H7 (cell line): ENCODE data around the gene ZBTB43. TPM values are rescaled to one million over a fixed set of nuclear protein-coding genes. Genes with fewer than 3 reads are reported as not detected.

ENCODE experiments used
- DNase-seq: peaks from one replicate; pipeline ENCODE4 v3.0.0; 2012
- H3K27me3 ChIP-seq: 2 replicates; pipeline ENCODE4 v1.6.0; 2011; ENCODE audit warnings: mild to moderate bottlenecking, low read length; ENCODE audit not compliant: control insufficient read depth, insufficient read depth
- H3K36me3 ChIP-seq: replicated peaks from 2 replicates; pipeline ENCODE4 v1.5.1; 2011; ENCODE audit warnings: low read length; ENCODE audit not compliant: control insufficient read depth, insufficient read depth
- H3K4me3 ChIP-seq: 2 replicates; pipeline ENCODE4 v1.5.1; 2011; ENCODE audit warnings: low read depth, mild to moderate bottlenecking, control low read depth, low read length, moderate library complexity; ENCODE audit not compliant: insufficient read depth
- total RNA-seq: library from RNA; depleted of rRNA; stranded (reverse); fragments of >200 nt; shearing (Covaris generic); gene quantifications from 2 replicates; pipeline ENCODE4 v1.2.3, GENCODE V29; 2014

Gene ZBTB43
- total RNA-seq, 1 experiment from 2014 or later: 7.6 TPM

DNA sequence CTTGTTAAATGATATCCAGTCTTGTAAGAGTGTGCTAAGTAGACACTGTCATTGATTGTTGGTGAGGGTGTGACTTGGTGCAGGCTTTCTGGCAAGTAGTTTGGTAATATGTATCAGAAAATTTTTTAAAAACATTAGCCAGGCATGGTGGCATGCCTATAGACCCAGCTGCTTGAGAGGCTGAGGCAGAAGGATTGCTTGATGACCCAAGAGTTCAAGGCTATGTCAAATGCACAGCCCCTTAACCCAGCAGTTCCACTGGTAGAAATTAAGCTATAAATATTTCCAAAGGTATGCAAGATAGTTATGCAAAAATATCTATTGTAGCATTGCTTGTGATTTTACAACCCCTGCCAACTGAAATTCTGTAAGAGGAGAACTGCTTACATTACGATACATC is 24.2 kb downstream of the ZBTB43 start:
- peaks cover 7% of the 10 kb centered on the region for H3K36me3 ChIP-seq
- no peaks in the 10 kb centered on the region for H3K27me3 ChIP-seq
- H3K4me3 ChIP-seq: no peak overlapping the region
- DNase-seq: no peak

DNA sequence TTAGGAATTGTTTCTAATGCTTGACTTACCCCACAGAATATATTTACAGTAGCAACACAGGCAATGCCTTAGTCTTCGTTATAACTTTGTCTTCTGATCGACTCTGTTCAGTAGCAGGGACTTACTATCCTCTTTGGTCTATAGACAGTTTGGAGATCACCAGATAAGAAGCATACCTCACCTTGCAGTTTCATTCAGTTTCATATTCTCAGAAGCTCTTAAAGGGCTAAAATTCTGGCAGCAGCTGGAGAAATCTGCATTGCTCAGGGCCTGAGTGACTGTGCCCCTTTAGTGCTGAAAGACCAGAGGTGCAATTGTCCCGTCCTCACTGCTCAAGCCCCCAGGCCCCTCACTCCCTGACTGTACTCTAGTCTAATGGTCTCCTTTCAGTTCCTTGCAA is 26.0 kb downstream of the ZBTB43 start:
- H3K4me3 ChIP-seq: no peak overlapping the region
- H3K27me3 ChIP-seq: no peaks in the 10 kb centered on the region
- no peak for DNase-seq
- peaks cover 7% of the 10 kb centered on the region for H3K36me3 ChIP-seq

DNA sequence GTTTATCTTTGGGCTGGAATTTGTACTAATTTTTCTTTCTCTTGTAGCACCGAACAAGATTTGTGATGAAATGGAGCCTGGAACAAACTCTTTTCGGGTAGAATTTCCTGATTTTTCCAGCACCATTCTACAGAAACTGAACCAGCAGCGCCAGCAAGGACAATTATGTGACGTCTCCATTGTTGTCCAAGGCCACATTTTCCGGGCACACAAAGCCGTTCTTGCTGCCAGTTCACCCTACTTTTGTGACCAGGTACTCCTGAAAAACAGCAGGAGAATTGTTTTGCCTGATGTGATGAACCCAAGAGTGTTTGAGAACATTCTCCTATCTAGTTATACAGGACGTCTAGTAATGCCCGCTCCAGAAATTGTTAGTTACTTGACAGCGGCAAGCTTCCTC is 27.6 kb downstream of the ZBTB43 start:
- no peak for DNase-seq
- no peaks in the 10 kb centered on the region for H3K27me3 ChIP-seq
- peaks cover 7% of the 10 kb centered on the region for H3K36me3 ChIP-seq
- H3K4me3 ChIP-seq: no peak overlapping the region

DNA sequence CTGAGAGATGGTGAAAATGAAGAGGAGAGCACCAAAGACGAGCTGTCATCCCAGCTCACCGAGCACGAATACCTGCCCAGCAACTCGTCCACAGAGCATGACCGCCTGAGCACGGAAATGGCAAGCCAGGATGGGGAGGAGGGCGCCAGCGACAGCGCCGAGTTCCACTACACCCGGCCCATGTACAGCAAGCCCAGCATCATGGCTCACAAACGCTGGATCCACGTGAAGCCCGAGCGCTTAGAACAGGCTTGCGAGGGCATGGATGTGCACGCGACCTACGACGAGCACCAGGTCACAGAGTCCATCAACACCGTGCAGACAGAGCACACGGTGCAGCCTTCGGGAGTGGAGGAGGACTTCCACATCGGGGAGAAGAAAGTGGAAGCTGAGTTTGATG is 28.2 kb downstream of the ZBTB43 start:
- H3K4me3 ChIP-seq: no peak overlapping the region
- DNase-seq: no peak
- H3K27me3 ChIP-seq: no peaks in the 10 kb centered on the region
- H3K36me3 ChIP-seq: peaks cover 7% of the 10 kb centered on the region

DNA sequence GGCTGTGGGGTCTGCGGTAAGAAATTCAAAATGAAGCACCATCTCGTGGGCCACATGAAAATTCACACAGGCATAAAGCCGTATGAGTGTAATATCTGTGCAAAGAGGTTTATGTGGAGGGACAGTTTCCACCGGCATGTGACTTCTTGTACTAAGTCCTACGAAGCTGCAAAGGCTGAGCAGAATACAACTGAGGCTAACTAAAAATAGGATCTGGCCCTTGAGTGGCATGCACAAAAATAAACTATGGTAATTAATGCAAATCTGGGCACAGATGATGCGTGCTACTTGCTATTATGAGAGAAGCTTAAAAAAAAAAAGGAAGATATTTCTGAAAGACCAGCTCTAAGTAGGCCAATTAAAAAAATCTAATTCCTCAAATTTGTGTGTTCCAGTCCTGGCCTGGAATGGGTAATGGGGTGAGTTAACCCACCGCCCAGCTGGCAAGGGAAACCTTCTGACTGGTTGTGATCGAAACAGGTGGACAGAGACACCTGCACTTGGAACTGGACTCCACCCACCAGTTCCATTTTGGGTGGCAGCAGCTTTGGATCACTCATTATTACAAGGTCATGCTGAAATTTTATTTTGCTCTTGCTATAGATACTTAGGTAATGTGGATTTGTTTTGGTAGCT is 29.0 kb downstream of the ZBTB43 start:
- Histone ChIP-seq H3K36me3 (peaks cover 7% of the 10 kb centered on the region), H3K4me3 (no peak overlapping the region), H3K27me3 (no peaks in the 10 kb centered on the region)
- no peak for DNase-seq

DNA sequence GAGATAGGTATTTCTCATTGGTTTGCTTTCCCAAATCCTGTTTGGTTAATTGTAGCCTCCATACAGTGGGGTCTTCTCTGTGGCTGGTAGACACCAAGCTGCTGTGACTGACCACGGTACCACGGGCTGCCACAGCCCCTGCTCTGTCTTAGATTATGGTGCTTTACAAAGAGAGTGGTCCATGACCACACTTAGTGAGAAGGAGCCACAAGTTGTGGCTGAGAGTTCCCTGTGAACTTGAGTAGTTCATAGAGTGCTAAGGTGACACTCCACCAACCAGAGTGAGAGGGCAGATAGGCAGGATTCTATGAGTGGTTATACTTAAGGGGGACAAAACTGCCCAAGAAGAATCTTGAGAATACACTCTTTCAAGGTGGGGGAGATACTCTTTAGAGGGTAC is 29.8 kb downstream of the ZBTB43 start:
- H3K36me3 ChIP-seq: peaks cover 7% of the 10 kb centered on the region
- DNase-seq: no peak
- H3K4me3 ChIP-seq: no peak overlapping the region

DNA sequence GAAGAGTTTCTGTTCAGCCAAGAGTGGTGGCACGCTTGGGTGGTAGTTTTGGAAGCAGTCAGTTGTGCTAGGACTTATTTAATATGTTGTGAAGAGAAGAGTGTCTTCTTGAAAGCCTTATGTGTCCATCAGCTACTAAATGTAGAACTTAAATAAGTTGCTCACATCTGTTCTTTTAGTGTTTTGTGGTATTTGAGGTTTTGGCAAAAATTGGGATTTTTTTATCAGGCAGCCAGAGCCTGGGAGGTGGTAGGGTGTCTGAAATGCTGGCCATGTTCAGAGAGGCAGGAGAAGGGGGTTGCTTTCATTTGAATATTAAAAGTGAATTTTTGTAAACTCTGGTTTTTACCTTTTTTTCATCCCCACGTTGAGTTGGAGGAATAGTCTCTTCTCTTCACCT is 31.4 kb downstream of the ZBTB43 start:
- peaks cover 7% of the 10 kb centered on the region for H3K36me3 ChIP-seq
- no peak overlapping the region for H3K4me3 ChIP-seq
- no peak for DNase-seq
- no peaks in the 10 kb centered on the region for H3K27me3 ChIP-seq

More for the DNA sequence above, 29.8 kb downstream of the ZBTB43 start:
- H3K27me3 ChIP-seq: no peaks in the 10 kb centered on the region

DNA sequence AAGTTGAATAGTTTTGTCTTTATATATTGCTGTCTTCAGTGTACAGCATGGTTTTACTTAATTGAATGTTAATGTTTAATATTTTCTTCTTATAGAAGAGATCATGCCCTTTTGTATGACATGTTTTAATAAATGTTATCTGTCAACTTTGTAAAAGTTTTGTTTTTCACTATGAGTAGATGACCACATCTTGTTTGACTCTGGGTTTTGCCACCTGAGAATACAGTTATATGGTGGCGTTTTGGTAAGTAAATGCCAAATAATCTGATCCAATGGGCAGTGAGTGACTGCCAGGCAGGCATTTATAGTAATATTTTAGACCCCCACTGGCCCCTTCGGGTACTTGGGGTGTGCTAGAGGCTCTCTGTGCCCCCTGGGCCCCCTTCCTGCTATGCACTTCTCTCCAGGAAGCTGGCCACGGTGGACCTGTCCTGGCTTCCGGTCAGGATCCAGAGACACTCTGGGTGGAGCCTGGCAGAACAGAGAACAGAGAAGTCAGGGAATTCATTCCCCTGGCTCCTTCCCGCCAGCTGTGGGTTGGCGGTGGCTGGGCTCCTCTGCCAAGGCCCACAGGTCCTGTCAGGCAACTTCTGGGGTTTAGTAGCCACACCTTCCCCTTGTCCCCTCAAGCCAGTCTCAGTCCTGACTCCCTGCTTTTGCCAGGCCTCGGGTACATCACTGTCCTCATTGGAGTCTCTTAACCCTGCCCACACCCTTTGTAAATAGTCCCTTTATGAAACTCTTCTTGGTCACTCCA is 33.4 kb downstream of the ZBTB43 start:
- no peak overlapping the region for H3K4me3 ChIP-seq
- peaks cover 3% of the 10 kb centered on the region for H3K36me3 ChIP-seq
- DNase-seq: no peak
- no peaks in the 10 kb centered on the region for H3K27me3 ChIP-seq

DNA sequence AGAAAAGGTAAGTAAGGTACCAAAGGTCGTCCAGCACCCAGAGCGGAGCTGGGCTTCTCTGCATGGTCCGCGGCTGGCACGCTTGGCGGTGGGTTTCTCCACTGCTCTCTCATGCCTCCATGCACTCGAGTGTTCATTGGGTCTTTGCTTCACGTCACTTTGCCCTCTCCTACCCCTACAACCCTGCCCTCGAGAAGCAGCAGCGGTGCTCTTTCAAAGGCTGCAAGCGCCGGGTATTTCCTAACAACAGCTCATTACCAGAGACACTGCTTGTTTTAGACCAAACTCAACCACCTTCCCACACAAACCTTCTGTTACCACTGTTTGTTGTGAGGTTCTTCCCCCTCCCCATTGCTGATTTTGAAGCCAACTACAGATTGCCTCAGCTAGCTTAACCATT is 34.1 kb downstream of the ZBTB43 start:
- Histone ChIP-seq H3K36me3 (no peaks in the 10 kb centered on the region; the same call in 1 of the 2 replicates), H3K27me3 (no peaks in the 10 kb centered on the region), H3K4me3 (no peak overlapping the region)
- no peak for DNase-seq

DNA sequence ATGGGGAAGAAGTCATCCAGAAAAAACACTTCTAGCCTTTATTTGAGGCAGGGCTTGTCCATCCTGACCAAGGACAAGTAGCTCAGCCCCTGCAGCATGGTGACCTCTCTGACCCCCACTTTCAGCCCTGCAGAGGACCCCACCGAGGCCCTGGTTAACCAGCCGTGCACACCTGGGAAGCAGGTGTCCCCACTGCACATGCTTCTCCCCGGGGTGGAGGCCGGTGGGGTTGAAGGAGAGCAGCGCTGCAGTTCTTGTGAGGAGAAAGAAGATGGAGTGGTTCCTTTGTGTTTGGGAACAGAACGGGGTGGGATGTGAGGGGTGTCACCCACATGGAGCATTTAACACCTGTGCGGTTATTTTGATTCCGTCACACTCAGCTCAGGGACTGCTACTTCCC is 34.5 kb downstream of the ZBTB43 start:
- Histone ChIP-seq H3K36me3 (no peaks in the 10 kb centered on the region; the same call in 1 of the 2 replicates), H3K27me3 (no peaks in the 10 kb centered on the region), H3K4me3 (no peak overlapping the region)
- no peak for DNase-seq

DNA sequence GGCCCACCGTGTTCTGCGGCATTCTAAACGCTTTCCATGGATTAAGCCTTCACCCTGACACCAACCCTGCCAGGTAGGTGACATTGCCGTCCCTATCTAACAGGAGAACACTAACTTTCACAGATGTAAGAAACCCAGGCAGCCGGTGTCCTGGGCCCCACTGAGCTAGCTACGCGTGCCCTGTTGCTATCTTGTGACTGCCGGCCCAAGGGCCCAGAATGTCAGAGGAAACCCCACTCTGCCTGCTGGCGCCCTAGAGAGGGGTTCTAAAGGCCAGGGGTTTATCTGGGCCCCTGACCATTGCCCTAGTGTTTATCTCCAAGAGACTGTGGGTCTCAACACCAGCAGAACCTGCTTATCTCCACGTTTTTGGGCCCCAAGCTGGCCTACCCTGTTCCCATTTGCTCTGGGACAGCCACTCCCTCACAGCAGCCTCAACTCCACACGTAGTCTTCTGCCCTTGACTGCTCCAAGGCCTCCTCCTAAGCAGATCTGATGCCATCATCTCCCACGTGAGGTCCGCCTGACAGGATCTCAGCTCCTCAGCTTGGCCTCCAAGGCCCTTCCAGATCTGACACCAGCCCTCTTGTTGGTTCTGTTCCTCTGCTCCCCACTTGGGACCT is 37.5 kb downstream of the ZBTB43 start:
- no peaks in the 10 kb centered on the region for H3K27me3 ChIP-seq
- no peak overlapping the region for H3K4me3 ChIP-seq
- H3K36me3 ChIP-seq: no peaks in the 10 kb centered on the region; the same call in 1 of the 2 replicates
- DNase-seq: no peak

DNA sequence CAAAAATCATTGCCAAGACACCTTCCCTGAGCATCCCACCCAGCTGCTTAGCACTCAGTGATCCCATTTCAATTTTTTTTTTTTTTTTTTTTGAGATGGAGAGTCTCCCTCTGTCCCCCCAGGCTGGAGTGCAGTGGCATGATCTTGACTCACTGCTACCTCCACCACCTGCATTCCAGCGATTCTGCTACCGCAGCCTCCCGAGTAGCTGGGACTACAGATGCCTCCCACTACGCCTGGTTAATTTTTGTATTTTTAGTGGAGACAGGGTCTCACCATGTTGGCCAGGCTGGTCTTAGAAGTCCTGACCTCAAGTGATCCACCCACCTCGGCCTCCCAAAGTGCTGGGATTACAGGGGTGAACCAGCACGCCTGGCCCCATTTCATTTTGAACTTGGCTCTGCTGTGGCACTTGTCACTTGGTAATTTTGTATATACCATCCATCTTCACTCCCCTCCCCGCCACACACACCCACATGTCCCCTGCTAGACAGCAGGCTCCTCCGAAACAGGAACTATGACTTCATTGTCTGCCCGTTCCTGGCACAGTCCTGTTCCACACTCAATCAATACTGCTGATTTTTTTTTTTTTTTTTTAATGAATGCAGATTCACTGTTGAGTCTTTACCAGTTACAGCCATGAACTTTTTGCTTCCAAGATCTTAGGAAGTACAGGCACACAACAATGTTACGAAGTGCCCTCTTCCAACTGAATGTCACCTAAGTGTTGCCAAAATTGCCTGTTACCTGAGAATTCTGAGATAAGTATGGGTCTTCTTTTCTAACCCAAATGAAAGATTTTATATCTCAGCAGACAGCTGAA is 38.3 kb downstream of the ZBTB43 start:
- no peak for DNase-seq
- H3K36me3 ChIP-seq: no peaks in the 10 kb centered on the region; the same call in 1 of the 2 replicates
- no peaks in the 10 kb centered on the region for H3K27me3 ChIP-seq
- H3K4me3 ChIP-seq: no peak overlapping the region

DNA sequence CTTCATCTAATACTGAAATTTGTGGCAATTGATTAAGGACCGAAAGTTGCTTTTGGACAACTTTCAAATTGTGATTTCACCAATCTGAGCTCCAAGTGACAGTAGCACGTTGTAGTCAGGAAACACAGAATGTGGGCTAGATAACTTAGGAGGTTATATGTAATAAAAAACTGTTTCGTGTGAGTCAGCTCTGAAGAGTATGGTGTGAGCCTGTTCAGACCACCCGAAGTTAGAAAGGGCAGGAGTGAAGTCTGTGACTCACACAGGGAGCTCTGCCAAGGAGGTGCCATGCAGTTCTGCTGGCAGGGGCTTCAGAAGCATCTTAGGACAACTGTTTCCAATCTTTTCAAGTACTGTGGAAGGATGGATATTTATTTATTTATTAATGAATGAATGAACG is 39.2 kb downstream of the ZBTB43 start:
- H3K36me3 ChIP-seq: no peaks in the 10 kb centered on the region
- no peak overlapping the region for H3K4me3 ChIP-seq
- no peaks in the 10 kb centered on the region for H3K27me3 ChIP-seq
- no peak for DNase-seq

DNA sequence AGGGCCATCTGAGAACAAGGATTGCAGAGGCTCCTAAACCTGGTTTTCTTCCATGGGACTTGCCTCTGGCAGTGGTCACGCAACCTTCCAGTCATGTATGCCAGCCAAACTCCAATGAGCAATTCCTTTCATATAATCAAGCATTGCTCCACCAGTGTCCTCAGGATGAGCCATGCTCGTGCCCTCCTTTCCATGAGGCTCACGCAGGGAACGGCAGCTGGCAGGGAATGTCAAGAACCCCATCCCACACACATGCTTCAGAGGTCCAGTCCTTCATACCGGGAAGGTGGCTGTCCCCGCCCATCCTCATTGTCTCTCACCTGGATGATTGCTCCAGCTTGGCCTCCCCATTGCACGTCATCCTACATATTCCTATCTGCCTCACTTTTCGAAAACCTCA is 42.2 kb downstream of the ZBTB43 start:
- no peaks in the 10 kb centered on the region; the same call in 1 of the 2 replicates for H3K27me3 ChIP-seq
- no peak for DNase-seq
- no peak overlapping the region for H3K4me3 ChIP-seq
- no peaks in the 10 kb centered on the region for H3K36me3 ChIP-seq
